OCI-LY3 (cell line): ENCODE measurements around the gene SLC44A1.

Experiments used
- EZH2phosphoT487 ChIP-seq: fragments of 200-600 bp; shearing (Covaris generic); IDR thresholded peaks from 2 replicates; pipeline ENCODE4 v1.6.1; 2018; ENCODE audit warnings: antibody characterized with exemption, mixed run types, low read depth
- TF ChIP-seq, protein P1 (sequence below): fragments of 200-600, 300-600 bp; sonication (generic); IDR thresholded peaks from 2 replicates; pipeline ENCODE4 v1.5.1; 2014; ENCODE audit warnings: antibody characterized with exemption, low read length, low read depth

DNA sequence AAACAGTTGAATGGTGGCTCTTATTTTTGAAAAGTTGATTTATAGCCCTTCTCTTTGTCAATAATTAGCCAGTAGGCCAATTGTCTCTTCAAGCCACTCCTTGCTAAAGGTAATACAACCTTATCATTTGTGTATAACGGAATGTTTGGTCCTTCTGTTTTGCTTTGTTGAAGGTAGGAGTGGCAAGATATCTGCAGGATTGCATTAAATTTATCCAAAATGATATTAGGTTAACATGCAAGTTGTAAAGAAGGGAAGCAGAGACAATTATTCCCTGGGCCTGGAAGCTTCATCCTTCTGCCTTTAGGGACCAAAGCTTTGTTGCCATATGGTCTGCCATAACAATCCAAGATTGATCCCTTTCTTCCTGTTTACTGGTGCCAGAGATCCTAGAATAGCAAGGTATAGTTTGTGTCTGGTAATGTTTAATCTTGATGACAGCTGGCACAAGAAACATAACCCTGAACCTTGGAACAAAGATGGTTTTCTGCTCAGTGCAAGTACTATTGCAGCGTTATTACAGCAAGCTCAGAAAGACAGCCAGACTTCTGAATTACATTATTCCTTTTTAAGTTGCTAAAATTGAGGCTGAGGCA, 187.9 kb downstream of the SLC44A1 start:
- TF ChIP-seq, protein P1, sequence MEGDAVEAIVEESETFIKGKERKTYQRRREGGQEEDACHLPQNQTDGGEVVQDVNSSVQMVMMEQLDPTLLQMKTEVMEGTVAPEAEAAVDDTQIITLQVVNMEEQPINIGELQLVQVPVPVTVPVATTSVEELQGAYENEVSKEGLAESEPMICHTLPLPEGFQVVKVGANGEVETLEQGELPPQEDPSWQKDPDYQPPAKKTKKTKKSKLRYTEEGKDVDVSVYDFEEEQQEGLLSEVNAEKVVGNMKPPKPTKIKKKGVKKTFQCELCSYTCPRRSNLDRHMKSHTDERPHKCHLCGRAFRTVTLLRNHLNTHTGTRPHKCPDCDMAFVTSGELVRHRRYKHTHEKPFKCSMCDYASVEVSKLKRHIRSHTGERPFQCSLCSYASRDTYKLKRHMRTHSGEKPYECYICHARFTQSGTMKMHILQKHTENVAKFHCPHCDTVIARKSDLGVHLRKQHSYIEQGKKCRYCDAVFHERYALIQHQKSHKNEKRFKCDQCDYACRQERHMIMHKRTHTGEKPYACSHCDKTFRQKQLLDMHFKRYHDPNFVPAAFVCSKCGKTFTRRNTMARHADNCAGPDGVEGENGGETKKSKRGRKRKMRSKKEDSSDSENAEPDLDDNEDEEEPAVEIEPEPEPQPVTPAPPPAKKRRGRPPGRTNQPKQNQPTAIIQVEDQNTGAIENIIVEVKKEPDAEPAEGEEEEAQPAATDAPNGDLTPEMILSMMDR: no peak
- TF ChIP-seq EZH2phosphoT487: no peak
